Activated naive CD8-positive, alpha-beta T cell treated with anti-CD3 and anti-CD28 coated beads, Interleukin-2, amount 50 U/mL, for 24 hours (primary cell): Measurements from ENCODE around the gene FTCDNL1.

Experiments used
- ATAC-seq: fragments of 150-1000 bp; cut with Tn5 transposase; one replicate; pipeline ENCODE4 v1.10.0; 2021
- DNase-seq: peaks from one replicate; pipeline ENCODE4 v3.0.0; 2021
- H3K27ac Mint-ChIP-seq: one replicate; pipeline ENCODE4 v1.8.0; 2021; ENCODE audit warnings: mild to moderate bottlenecking, mixed read lengths
- H3K27me3 Mint-ChIP-seq: one replicate; pipeline ENCODE4 v1.8.0; 2021; ENCODE audit warnings: mixed read lengths
- H3K36me3 Mint-ChIP-seq: one replicate; pipeline ENCODE4 v1.8.0; 2021; ENCODE audit warnings: low read depth, mixed read lengths
- H3K4me1 Mint-ChIP-seq: one replicate; pipeline ENCODE4 v1.8.0; 2021; ENCODE audit warnings: mixed read lengths
- H3K4me3 Mint-ChIP-seq: one replicate; pipeline ENCODE4 v1.8.0; 2021; ENCODE audit warnings: mild to moderate bottlenecking, moderate library complexity, mixed read lengths
- H3K9me3 Mint-ChIP-seq: one replicate; pipeline ENCODE4 v1.8.0; 2021; ENCODE audit warnings: mixed read lengths

The FTCDNL1 gene

DNA sequence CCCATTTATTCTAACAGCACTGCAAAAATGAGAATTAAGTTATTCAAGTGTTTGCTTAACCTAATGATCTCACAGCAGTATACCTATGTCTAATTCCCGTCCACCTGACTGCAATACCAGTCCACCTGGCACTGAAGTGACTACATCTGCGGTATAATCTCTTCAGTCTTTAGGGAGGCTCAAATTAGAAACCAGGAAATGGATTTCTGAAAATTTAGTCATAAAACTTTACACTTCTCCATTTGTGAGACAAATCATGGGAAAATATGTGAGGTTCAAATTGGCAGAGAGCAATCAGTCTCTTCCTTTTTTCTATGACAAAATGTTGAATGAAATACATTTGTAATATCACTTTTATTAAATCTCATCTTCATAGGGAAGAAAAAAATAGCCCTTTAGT lies 33.0 kb downstream of the FTCDNL1 start:
- DNase-seq: no peak

DNA sequence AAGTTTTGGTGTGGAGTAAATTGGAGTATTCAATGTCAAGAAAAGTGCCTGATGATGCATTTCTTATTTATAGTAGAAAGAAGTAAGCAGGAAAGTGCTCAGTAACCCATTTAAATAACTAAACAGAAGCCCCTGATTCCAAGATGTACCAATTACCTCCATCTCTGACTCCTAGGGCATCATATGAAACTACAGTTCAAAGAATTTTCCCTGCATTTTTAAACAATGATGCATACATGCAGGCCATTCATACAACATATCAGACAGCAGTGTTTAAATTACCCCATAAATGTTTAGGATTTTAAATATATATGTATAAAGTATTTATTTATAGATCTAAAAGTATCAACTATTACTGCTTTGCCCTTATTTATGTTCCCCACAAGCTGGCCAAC lies 36.2 kb downstream of the FTCDNL1 start:
- no peak for ATAC-seq
- Mint-ChIP-seq H3K4me1 (no peaks in the 10 kb centered on the region), H3K9me3 (no peaks in the 10 kb centered on the region), H3K36me3 (no peaks in the 10 kb centered on the region), H3K4me3 (no peak overlapping the region), H3K27me3 (no peaks in the 10 kb centered on the region), H3K27ac (no peak overlapping the region)
- no peak for DNase-seq

More for the DNA sequence above, 33.0 kb downstream of the FTCDNL1 start:
- ATAC-seq: no peak
- H3K36me3 Mint-ChIP-seq: no peaks in the 10 kb centered on the region
- no peaks in the 10 kb centered on the region for H3K9me3 Mint-ChIP-seq
- no peak overlapping the region for H3K4me3 Mint-ChIP-seq
- no peak overlapping the region for H3K27ac Mint-ChIP-seq
- H3K27me3 Mint-ChIP-seq: no peaks in the 10 kb centered on the region
- H3K4me1 Mint-ChIP-seq: no peaks in the 10 kb centered on the region

DNA sequence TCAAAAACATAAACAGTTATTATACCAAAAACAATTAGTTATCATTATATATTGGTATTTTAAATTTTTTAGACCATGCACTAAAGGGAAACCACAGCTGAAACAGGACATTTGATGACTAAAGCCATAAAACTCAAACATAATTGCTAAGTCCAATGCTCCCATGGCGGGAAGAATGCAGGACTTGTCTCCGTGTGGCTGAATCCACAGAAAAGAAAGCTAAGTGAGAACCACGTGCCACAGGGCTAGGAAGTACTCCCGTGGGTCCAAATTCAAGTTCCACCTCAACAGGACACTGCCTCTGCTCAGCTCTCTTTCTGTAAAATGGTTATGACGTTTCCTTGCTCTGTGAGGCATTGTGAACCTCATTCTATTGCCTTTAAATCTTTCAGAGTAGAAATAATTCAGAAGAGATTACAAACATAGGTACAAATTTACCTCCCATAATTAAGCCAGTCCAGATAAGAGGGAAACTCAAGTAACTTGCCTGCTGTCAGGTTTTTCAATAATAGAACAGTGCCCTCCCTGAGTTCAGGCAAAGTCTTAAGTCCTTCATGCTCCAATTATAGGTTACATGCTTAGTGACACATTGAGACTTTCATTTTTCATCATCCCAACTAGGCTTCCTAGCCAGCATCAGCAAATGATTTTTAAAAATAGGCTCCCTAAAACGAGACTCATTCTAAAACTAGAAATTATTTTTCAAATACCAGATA lies 36.7 kb downstream of the FTCDNL1 start:
- DNase-seq: no peak

DNA sequence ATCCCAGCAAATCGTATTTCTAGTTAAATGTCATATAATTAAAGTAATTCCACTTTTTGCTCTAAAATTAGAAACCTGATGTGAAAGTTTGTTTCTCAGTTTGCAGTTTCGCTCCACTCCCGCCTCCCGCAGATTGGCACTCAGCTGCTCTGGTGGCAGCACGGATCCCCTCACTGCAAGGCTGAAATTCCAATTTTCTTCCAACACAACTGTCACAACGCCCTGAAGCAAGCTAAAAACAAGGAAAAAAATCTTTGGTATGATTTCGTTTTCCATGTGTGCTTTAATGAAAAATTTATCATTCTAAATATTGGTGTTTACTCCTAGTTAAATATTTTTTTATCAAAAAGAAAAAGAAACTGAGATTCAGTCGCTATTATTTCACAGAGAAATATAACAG lies 38.5 kb downstream of the FTCDNL1 start:
- no peak for ATAC-seq
- Mint-ChIP-seq H3K27me3 (no peaks in the 10 kb centered on the region), H3K36me3 (no peaks in the 10 kb centered on the region), H3K27ac (no peak overlapping the region), H3K9me3 (no peaks in the 10 kb centered on the region), H3K4me1 (no peaks in the 10 kb centered on the region), H3K4me3 (no peak overlapping the region)
- no peak for DNase-seq

More for the DNA sequence above, 36.7 kb downstream of the FTCDNL1 start:
- Mint-ChIP-seq H3K4me3 (no peak overlapping the region), H3K4me1 (no peaks in the 10 kb centered on the region), H3K36me3 (no peaks in the 10 kb centered on the region), H3K27me3 (no peaks in the 10 kb centered on the region), H3K9me3 (no peaks in the 10 kb centered on the region), H3K27ac (no peak overlapping the region)
- ATAC-seq: no peak

DNA sequence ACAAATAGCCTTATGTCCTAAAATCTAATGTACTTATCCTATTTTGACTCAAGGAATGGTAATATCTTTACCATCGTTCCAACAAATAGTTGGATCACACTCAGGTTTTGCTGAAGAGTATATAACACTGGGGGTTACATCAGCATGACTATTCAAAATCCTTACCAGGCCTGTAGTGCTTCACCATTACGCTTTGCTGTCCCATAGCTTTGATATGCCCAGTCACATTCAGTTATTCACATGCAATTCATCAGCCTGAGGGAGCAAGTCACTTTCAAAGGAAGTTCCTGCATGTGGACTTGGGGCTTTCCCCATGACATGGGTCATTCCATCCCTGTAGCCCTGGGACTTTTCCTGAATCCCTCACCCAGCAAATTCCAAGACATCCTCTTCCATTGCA lies 39.6 kb downstream of the FTCDNL1 start:
- Mint-ChIP-seq H3K9me3 (no peaks in the 10 kb centered on the region), H3K27me3 (no peaks in the 10 kb centered on the region), H3K4me1 (no peaks in the 10 kb centered on the region), H3K27ac (no peak overlapping the region), H3K4me3 (no peak overlapping the region), H3K36me3 (no peaks in the 10 kb centered on the region)
- DNase-seq: no peak
- ATAC-seq: no peak

DNA sequence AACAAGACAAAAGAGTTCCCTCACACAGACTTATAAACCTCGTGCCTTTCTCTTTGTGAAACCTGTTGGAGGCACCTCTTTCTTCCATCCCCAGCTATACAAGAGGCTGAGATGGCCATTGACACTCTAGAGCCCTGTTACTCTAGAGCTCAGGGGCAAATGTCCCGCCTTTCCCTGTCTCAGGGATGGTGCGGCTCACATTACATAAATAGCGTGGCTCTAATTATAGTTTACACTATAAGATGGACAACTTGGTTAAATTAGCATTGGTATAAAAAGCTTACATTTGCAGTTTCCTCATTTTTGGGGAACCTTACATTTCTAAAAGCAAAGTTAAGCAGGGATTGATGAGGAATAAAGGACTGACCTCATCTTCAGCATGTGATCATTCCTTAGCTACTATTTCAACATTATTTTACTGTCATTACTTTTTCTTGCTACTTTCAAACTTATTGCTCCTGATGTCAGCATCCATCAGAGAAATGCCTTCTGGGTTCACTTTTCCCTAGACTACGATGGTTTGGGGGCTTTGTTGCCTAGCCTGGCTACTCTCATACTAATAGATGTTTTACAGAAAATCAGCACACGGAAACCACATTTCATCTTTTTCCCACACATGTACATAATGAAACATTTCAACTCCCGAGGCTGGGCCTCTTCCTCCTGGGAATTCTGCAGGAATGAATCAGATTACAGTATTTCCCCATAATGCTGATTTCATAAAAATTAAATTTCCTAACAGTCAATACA lies 40.4 kb downstream of the FTCDNL1 start:
- Mint-ChIP-seq H3K4me3 (no peak overlapping the region), H3K27me3 (no peaks in the 10 kb centered on the region), H3K4me1 (no peaks in the 10 kb centered on the region), H3K9me3 (no peaks in the 10 kb centered on the region), H3K36me3 (no peaks in the 10 kb centered on the region), H3K27ac (no peak overlapping the region)
- ATAC-seq (no peak), DNase-seq (no peak)

DNA sequence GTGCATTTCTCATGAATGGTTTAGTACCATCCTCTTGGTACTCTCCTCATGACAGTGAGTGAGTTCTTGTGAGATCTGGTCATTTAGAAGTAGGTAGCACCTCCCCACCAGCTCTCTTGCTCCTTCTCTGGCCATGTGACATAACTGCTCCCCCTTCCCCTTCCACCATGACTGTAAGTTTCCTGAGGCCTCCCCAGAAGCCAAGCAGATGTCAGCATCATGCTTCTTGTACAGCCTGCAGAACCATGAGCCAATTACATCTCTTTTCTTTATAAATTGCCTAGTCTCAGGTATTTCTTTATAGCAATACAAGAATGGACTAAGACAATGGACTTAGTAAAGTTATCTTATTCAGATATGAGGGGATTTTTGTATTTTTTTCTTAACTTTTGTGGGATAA lies 43.0 kb downstream of the FTCDNL1 start:
- Mint-ChIP-seq H3K36me3 (no peaks in the 10 kb centered on the region), H3K4me3 (no peak overlapping the region), H3K27ac (no peak overlapping the region), H3K27me3 (no peaks in the 10 kb centered on the region), H3K9me3 (no peaks in the 10 kb centered on the region), H3K4me1 (no peaks in the 10 kb centered on the region)
- no peak for DNase-seq
- no peak for ATAC-seq

DNA sequence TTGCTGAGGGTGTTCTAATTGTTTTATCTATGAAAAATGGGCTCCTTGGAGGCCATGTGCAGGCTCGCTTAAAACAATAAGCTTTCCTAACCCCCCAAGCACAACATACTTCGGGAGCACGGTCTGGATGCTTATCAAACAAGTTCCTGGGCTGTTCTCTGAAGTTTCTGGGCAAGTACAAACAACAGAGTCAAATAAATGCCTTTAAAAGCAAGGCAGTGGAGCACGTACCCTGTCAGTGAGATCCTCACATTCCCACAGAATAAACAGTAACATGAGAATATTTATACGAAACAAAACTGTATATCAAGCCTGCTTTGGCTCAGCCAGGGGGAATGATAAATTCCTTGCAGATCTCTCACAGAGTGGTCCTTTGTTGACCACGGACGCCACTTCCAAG lies 44.8 kb downstream of the FTCDNL1 start:
- no peak for ATAC-seq

DNA sequence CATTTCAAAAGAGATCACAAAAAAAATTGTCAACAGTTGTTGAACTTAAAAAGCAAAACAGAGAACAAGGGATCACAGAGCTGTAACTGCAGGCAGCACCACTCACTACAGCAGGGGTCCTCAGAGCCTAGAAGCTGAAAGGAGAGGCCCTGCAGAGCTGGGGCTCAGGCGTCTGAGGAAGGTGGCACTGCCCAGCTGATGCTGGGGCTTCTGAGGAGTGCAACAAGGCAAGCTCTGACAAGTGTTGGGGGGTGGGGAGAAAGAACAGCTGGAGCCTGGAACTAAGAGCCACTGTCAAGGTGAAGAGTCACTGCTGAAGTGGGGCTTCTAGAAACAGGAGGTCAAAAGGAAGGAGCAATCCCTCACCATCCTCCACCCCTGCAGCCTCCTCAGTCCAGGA lies 46.2 kb downstream of the FTCDNL1 start:
- no peaks in the 10 kb centered on the region for H3K4me1 Mint-ChIP-seq
- no peaks in the 10 kb centered on the region for H3K36me3 Mint-ChIP-seq
- ATAC-seq (no peak), DNase-seq (no peak)
- no peaks in the 10 kb centered on the region for H3K27me3 Mint-ChIP-seq
- H3K9me3 Mint-ChIP-seq: no peaks in the 10 kb centered on the region
- H3K4me3 Mint-ChIP-seq: no peak overlapping the region
- H3K27ac Mint-ChIP-seq: no peak overlapping the region

More for the DNA sequence above, 44.8 kb downstream of the FTCDNL1 start:
- H3K27me3 Mint-ChIP-seq: no peaks in the 10 kb centered on the region
- no peak for DNase-seq
- H3K4me1 Mint-ChIP-seq: no peaks in the 10 kb centered on the region
- H3K36me3 Mint-ChIP-seq: no peaks in the 10 kb centered on the region
- no peak overlapping the region for H3K4me3 Mint-ChIP-seq
- no peak overlapping the region for H3K27ac Mint-ChIP-seq
- H3K9me3 Mint-ChIP-seq: no peaks in the 10 kb centered on the region

DNA sequence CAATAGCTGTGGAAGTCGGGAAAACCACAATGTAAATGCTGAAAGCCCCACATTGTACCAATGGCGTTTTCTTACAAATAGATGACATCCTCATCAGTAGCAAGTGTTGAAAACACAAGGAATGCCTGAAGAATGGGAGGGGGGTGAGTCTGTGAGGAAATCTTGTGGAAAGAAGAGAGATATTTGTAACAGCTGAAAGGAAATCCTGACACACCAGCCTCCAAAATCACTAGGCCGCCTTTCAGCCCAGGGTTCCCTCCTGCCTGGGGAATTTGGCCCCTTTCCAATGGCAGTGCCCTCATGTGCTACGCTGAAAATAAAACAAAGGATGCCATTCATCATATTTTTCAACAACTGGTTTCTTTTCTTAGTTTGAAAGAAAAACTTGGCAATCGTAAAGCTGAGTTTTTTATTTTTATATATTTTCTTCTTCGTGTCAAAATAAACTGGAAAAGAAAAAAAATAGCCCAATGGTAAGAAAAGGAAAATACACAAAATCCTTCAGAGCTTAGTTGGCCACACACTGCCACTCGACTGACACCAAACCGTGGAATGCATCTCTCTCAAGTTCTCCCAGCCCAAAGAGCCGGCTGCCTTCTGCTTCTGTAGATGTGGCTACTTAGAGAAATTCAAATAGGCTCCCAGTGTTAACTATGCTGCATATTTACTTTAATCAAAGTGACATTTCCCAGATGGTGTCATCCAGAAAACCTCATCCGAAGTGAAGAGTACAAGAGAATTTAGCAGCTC lies 52.0 kb downstream of the FTCDNL1 start:
- H3K4me1 Mint-ChIP-seq: no peaks in the 10 kb centered on the region
- no peak overlapping the region for H3K4me3 Mint-ChIP-seq
- H3K36me3 Mint-ChIP-seq: no peaks in the 10 kb centered on the region
- H3K9me3 Mint-ChIP-seq: no peaks in the 10 kb centered on the region
- no peaks in the 10 kb centered on the region for H3K27me3 Mint-ChIP-seq
- no peak for ATAC-seq
- H3K27ac Mint-ChIP-seq: no peak overlapping the region
- DNase-seq: no peak

DNA sequence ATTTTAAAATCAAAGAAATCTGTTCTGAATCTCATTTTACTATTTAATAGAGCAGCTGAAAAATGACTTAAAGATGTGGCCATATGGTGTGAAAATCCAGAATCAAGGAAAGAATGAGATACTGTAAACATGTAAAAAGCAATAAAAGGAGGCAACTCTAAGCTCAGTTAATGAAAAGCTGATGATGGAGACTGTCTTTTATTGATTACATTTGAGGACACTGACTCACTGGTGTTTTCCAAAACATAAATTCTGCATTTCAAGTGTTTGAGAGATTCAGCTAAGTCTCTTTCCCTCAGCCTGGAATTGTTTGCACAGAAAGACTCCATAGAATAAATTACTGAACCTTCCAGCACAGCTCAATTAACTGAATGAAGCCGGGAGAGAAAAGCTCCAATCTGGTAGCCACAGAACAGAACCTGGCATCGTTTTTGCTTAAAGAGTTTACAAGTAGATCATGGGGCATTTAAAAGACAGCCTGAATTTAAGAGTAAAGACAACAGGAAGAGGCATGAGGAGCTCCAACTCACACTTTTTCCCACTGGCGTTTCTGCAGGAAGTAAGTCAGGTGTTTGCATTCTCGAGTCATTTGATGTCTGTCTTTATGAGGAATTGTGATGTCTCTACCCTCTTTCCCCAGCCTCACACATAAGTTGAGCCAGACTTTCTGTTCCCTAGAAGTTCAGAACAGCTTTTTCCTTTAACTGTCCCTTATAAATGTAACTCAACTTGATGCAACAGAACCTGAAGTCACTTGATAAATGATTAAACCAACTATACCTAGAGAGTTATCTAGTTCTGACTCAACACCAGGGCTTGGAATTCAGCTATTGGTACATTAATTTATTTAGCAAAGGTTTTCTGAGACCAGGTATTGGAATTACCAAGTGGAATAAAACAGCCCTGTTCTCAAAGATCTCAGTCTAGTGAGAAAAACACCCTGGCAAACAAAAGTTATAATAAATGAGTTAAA lies 53.3 kb downstream of the FTCDNL1 start:
- ATAC-seq (no peak), DNase-seq (no peak)
- Mint-ChIP-seq H3K27ac (no peak overlapping the region), H3K36me3 (no peaks in the 10 kb centered on the region), H3K9me3 (no peaks in the 10 kb centered on the region), H3K4me1 (no peaks in the 10 kb centered on the region), H3K4me3 (no peak overlapping the region), H3K27me3 (no peaks in the 10 kb centered on the region)

DNA sequence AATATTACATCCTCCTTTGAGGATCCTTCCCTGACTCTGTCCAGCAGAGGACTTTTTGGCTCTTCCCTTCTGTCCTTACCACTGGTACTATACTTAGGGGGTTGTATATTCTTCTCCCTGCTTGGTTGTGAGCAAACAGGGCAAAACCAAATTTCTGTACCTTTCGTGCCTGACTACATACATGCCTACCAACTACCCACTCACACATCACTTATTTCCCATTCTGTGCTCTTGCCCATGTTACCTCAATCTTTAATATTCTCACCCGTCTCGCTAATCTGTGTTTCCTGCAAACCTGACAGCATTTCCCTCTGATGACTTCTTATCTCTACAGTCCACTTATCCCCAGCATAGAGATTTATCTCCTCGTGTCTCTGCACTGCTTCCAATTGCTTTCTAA lies 58.6 kb downstream of the FTCDNL1 start:
- no peaks in the 10 kb centered on the region for H3K4me1 Mint-ChIP-seq
- ATAC-seq (no peak), DNase-seq (no peak)
- H3K9me3 Mint-ChIP-seq: no peaks in the 10 kb centered on the region
- no peak overlapping the region for H3K4me3 Mint-ChIP-seq
- no peak overlapping the region for H3K27ac Mint-ChIP-seq
- H3K36me3 Mint-ChIP-seq: no peaks in the 10 kb centered on the region
- H3K27me3 Mint-ChIP-seq: no peaks in the 10 kb centered on the region

DNA sequence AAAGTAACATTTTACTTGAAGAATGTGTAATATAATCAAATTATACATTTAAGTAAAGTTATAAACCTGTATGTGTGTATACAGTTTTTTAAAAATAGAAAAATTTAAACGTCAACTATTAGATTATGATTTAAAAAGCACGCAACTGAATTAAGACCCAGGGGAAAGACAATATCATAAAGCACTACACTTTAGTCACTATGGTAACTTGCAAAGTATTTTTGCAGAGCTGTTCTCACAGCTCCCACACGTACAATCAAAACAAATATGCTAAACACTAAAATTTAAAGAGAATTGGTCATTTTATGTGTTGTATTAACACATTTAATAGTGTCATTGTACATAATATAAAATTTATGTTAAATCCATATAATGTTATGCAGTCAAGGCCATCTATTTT lies 59.7 kb downstream of the FTCDNL1 start:
- DNase-seq (no peak), ATAC-seq (no peak)
- Mint-ChIP-seq H3K9me3 (no peaks in the 10 kb centered on the region), H3K36me3 (no peaks in the 10 kb centered on the region), H3K4me1 (no peaks in the 10 kb centered on the region), H3K27me3 (no peaks in the 10 kb centered on the region), H3K4me3 (no peak overlapping the region), H3K27ac (no peak overlapping the region)

DNA sequence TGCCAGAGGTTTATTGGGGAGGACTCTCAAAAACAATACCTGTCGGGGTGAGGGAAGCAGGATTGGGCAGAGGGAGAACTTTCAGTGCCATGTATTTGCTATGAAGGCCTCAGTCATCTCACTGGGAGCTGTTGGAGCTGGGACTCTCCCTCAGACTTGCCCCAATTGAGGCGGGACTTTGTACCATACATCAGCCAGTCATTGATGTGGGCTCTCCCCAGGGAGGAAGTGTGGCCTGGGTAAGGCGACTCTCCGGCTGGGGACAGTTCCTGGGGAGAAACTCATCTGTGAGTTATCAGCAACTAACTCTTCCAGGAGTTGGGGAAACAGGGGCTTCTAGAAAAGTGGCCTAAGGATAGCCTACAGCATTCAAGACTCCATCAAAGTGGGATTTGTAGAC lies 66.5 kb downstream of the FTCDNL1 start:
- no peaks in the 10 kb centered on the region for H3K36me3 Mint-ChIP-seq
- H3K4me3 Mint-ChIP-seq: no peak overlapping the region
- H3K4me1 Mint-ChIP-seq: no peaks in the 10 kb centered on the region
- no peaks in the 10 kb centered on the region for H3K27me3 Mint-ChIP-seq
- no peak overlapping the region for H3K27ac Mint-ChIP-seq
- H3K9me3 Mint-ChIP-seq: no peaks in the 10 kb centered on the region
- no peak for DNase-seq
- no peak for ATAC-seq
